ENCODE measurements around the gene HOXD11.

Gene HOXD11

GRCh38 chr2:176152350-176153181 is 45.5 kb downstream of the HOXD11 start:
- TF ChIP-seq EZH2 (IDR thresholded peaks at IDR 0.05): no peak
- TF ChIP-seq POLR2AphosphoS5 (IDR thresholded peaks at IDR 0.05; ENCODE audit: borderline replicate concordance, low read depth, low read length): no peak
- TF ChIP-seq FOXP2 (optimal IDR thresholded peaks at IDR 0.05; ENCODE audit: control extremely low read depth, extremely low read length, insufficient read depth): no peak
- Histone ChIP-seq H3K9me3 (ENCODE audit: low read depth, low read length) (no peaks in the 10 kb centered on the region), H3K9ac (ENCODE audit: insufficient read length) (no peak overlapping the region), H3K27ac (no peak overlapping the region), H3K36me3 (ENCODE audit: insufficient read depth, low read length) (peaks cover 12% of the 10 kb centered on the region; the same call in 1 of the 2 replicates), H3K4me3 (no peak overlapping the region)
- DNase-seq (ENCODE audit: low read depth, low spot score): no peak

- H3K9me3 ChIP-seq (ENCODE audit: low read depth, low read length): no peaks in the 10 kb centered on the region
- TF ChIP-seq FOXP2 (optimal IDR thresholded peaks at IDR 0.05; ENCODE audit: control extremely low read depth, extremely low read length, insufficient read depth) (no peak), POLR2AphosphoS5 (IDR thresholded peaks at IDR 0.05; ENCODE audit: borderline replicate concordance, low read depth, low read length) (no peak)
- no peak overlapping the region for H3K4me3 ChIP-seq
- peaks cover 12% of the 10 kb centered on the region; the same call in 1 of the 2 replicates for H3K36me3 ChIP-seq (ENCODE audit: insufficient read depth, low read length)
- no peak overlapping the region for H3K9ac ChIP-seq (ENCODE audit: insufficient read length)
- no peak for DNase-seq (ENCODE audit: low read depth, low spot score)
- peak overlapping the region; percentile 31; the same call in 1 of the 2 replicates for H3K27ac ChIP-seq
These were observed 47.6 kb downstream of the HOXD11 start for GRCh38 chr2:176154576-176155252.

- no peak for TF ChIP-seq EZH2 (IDR thresholded peaks at IDR 0.05)
- no peak for TF ChIP-seq FOXP2 (optimal IDR thresholded peaks at IDR 0.05; ENCODE audit: control extremely low read depth, extremely low read length, insufficient read depth)
- TF ChIP-seq POLR2AphosphoS5 (IDR thresholded peaks at IDR 0.05; ENCODE audit: borderline replicate concordance, low read depth, low read length): no peak
- H3K9ac ChIP-seq (ENCODE audit: insufficient read length): no peak overlapping the region
- H3K36me3 ChIP-seq (ENCODE audit: insufficient read depth, low read length): peaks cover 12% of the 10 kb centered on the region; the same call in 1 of the 2 replicates
- peak overlapping the region; percentile 31; the same call in 1 of the 2 replicates for H3K27ac ChIP-seq
- H3K9me3 ChIP-seq (ENCODE audit: low read depth, low read length): no peaks in the 10 kb centered on the region
- no peak overlapping the region for H3K4me3 ChIP-seq
- DNase-seq (ENCODE audit: low read depth, low spot score): no peak
These were observed 48.4 kb downstream of the HOXD11 start for GRCh38 chr2:176155356-176156044.

GRCh38 chr2:176156301-176156806 is 49.3 kb downstream of the HOXD11 start:
- peaks cover 12% of the 10 kb centered on the region; the same call in 1 of the 2 replicates for H3K36me3 ChIP-seq (ENCODE audit: insufficient read depth, low read length)
- no peaks in the 10 kb centered on the region for H3K9me3 ChIP-seq (ENCODE audit: low read depth, low read length)
- TF ChIP-seq EZH2 (IDR thresholded peaks at IDR 0.05) (no peak), POLR2AphosphoS5 (IDR thresholded peaks at IDR 0.05; ENCODE audit: borderline replicate concordance, low read depth, low read length) (no peak), FOXP2 (optimal IDR thresholded peaks at IDR 0.05; ENCODE audit: control extremely low read depth, extremely low read length, insufficient read depth) (no peak)
- H3K27ac ChIP-seq: no peak overlapping the region
- no peak overlapping the region for H3K4me3 ChIP-seq
- DNase-seq (ENCODE audit: low read depth, low spot score): no peak
- no peak overlapping the region for H3K9ac ChIP-seq (ENCODE audit: insufficient read length)

- TF ChIP-seq EZH2 (IDR thresholded peaks at IDR 0.05): no peak
- TF ChIP-seq POLR2AphosphoS5 (IDR thresholded peaks at IDR 0.05; ENCODE audit: borderline replicate concordance, low read depth, low read length): no peak
- TF ChIP-seq FOXP2 (optimal IDR thresholded peaks at IDR 0.05; ENCODE audit: control extremely low read depth, extremely low read length, insufficient read depth): no peak
- peak within 1 kb of the TSS; percentile 79 for H3K9ac ChIP-seq (ENCODE audit: insufficient read length)
- no peaks in the 10 kb centered on the region for H3K9me3 ChIP-seq (ENCODE audit: low read depth, low read length)
- peak within 1 kb of the TSS; percentile 64; the same call in 1 of the 2 replicates for H3K27ac ChIP-seq
- peaks cover 12% of the 10 kb centered on the region; the same call in 1 of the 2 replicates for H3K36me3 ChIP-seq (ENCODE audit: insufficient read depth, low read length)
- H3K4me3 ChIP-seq: peak within 1 kb of the TSS; percentile 82
- DNase-seq (ENCODE audit: low read depth, low spot score): no peak
These were observed 49.9 kb downstream of the HOXD11 start, which contains the start of gene HOXD3 for GRCh38 chr2:176156807-176157498. Gene HOXD3, plus strand, starts transcription at chr2:176157307. Its CDS starts 11,808 bp downstream, at chr2:176169115.

- no peak for DNase-seq (ENCODE audit: low read depth, low spot score)
- Histone ChIP-seq H3K9ac (ENCODE audit: insufficient read length) (peak overlapping the region; percentile 79), H3K4me3 (peak overlapping the region; percentile 82), H3K9me3 (ENCODE audit: low read depth, low read length) (no peaks in the 10 kb centered on the region), H3K36me3 (ENCODE audit: insufficient read depth, low read length) (peaks cover 9% of the 10 kb centered on the region; the same call in 1 of the 2 replicates), H3K27ac (peak overlapping the region; percentile 64; the same call in 1 of the 2 replicates)
- TF ChIP-seq FOXP2 (optimal IDR thresholded peaks at IDR 0.05; ENCODE audit: control extremely low read depth, extremely low read length, insufficient read depth): no peak
- no peak for TF ChIP-seq EZH2 (IDR thresholded peaks at IDR 0.05)
- peak; percentile 36; the same call in 1 of the 2 replicates for TF ChIP-seq POLR2AphosphoS5 (IDR thresholded peaks at IDR 0.05; ENCODE audit: borderline replicate concordance, low read depth, low read length)
These were observed 50.6 kb downstream of the HOXD11 start for GRCh38 chr2:176157499-176158185.

- no peak for DNase-seq (ENCODE audit: low read depth, low spot score)
- Histone ChIP-seq H3K4me3 (peak overlapping the region; percentile 82), H3K36me3 (ENCODE audit: insufficient read depth, low read length) (peaks cover 7% of the 10 kb centered on the region; the same call in 1 of the 2 replicates), H3K9ac (ENCODE audit: insufficient read length) (peak overlapping the region; percentile 79), H3K9me3 (ENCODE audit: low read depth, low read length) (no peaks in the 10 kb centered on the region), H3K27ac (peak overlapping the region; percentile 64; the same call in 1 of the 2 replicates)
- TF ChIP-seq POLR2AphosphoS5 (IDR thresholded peaks at IDR 0.05; ENCODE audit: borderline replicate concordance, low read depth, low read length) (no peak), FOXP2 (optimal IDR thresholded peaks at IDR 0.05; ENCODE audit: control extremely low read depth, extremely low read length, insufficient read depth) (no peak), EZH2 (IDR thresholded peaks at IDR 0.05) (no peak)
These were observed 51.1 kb downstream of the HOXD11 start for GRCh38 chr2:176158186-176158591.
